Stomach smooth muscle (tissue), 2 donors: Measurements from ENCODE around the gene NSG1.
"Not testable (repeated sequence)": the region's sequence is repeated elsewhere in the genome, so short reads cannot be mapped to it uniquely, and the experiment has no call there.

Experiments
- H3K27ac ChIP-seq: one replicate; pipeline ENCODE4 v1.7.0; 2013; ENCODE audit warnings: mild to moderate bottlenecking, low read length, inconsistent platforms
- H3K27me3 ChIP-seq, 2 donors: one replicate each; pipeline ENCODE4 v1.7.0; 2013; ENCODE audit warnings: low read length in 2 of 2; ENCODE audit not compliant: insufficient read depth in 2 of 2, control insufficient read depth in 1 of 2
- H3K36me3 ChIP-seq, 2 donors: one replicate each; pipeline ENCODE4 v1.7.0; 2013; ENCODE audit warnings: low read length in 2 of 2; ENCODE audit not compliant: control insufficient read depth in 2 of 2, insufficient read depth in 2 of 2
- H3K4me1 ChIP-seq: one replicate; pipeline ENCODE4 v1.7.0; 2013; ENCODE audit warnings: low read length; ENCODE audit not compliant: control insufficient read depth, insufficient read depth
- H3K4me3 ChIP-seq, 2 donors: one replicate each; pipeline ENCODE4 v1.7.0; 2013; ENCODE audit warnings: low read length in 2 of 2
- H3K9ac ChIP-seq, 2 donors: one replicate each; pipeline ENCODE4 v1.7.0; 2013; ENCODE audit warnings: low read length in 2 of 2, mild to moderate bottlenecking in 1 of 2
- H3K9me3 ChIP-seq, 2 donors: one replicate each; pipeline ENCODE4 v1.7.0; 2013; ENCODE audit warnings: low read length in 2 of 2; ENCODE audit not compliant: control insufficient read depth in 2 of 2
- donor health status: healthy.
- donor health status: Pancreatic carcinoma.

NSG1 gene

DNA sequence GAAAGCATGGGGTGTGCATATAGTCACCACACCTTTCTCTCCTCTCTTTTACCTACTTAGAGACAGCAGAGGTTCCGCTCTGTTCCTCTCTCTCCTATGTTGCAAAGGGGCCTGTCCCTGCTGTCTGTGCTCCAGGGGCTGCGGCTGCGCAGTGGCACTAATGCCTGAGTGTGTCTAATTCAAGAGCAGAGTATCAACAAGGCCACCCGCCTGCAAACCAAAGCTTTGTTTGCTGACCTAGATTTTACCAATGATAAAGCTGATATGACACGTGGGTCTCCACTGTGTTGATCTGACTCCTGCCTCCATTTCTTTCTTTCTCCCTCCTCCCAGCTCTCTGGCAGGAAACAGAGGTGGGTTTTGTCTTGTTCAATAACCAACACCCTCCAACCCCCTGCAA lies 74.9 kb downstream of the NSG1 start:
- Histone ChIP-seq H3K9me3 (no peaks in the 10 kb centered on the region), H3K27me3 (no peaks in the 10 kb centered on the region), H3K4me3 (no peak overlapping the region), H3K36me3 (peaks cover 22 to 39% of the 10 kb centered on the region in 2 donors), H3K27ac (no peak overlapping the region), H3K9ac (no peak overlapping the region), H3K4me1 (no peaks in the 10 kb centered on the region)

DNA sequence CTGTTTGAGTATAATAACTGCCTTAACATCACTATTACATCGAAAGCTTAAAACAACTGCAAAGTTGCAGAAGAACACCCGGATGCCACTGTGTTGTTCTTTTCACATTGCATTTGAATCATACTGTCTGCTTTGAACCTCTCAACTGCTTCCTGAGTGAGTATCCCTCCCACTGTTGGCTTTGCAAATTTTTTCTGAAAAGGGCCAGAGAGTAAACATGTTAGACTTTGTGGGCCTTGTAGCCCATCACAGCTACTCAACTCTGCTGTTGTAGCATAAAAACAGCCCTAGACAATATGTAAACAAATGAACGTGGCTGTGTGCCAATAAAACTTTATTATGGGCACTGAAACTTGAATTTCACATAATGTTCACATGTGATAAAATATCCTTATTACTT lies 76.1 kb downstream of the NSG1 start:
- Histone ChIP-seq H3K27me3 (no peaks in the 10 kb centered on the region), H3K9ac (no peak overlapping the region), H3K27ac (no peak overlapping the region), H3K4me1 (no peaks in the 10 kb centered on the region), H3K36me3 (peaks cover 19 to 31% of the 10 kb centered on the region in 2 donors), H3K9me3 (no peaks in the 10 kb centered on the region), H3K4me3 (no peak overlapping the region)

- not testable (repeated sequence) for H3K4me3 ChIP-seq, H3K9ac ChIP-seq, H3K27ac ChIP-seq, H3K27me3 ChIP-seq, H3K9me3 ChIP-seq, H3K4me1 ChIP-seq
- peaks cover 25 to 37% of the 10 kb centered on the region in 2 donors for H3K36me3 ChIP-seq
Observed at GRCh38 chr4:4465238-4465637, 78.3 kb downstream of the NSG1 start.
